ENCODE data around the gene DLG2. TPM values are rescaled to one million over a fixed set of nuclear protein-coding genes. Genes with fewer than 3 reads are reported as not detected.

The DLG2 gene
- total and polyA plus RNA-seq, 2 of the 8 experiments (the other 6 are each of a cell fraction or from before 2014, with no cell fraction given): 1.7 to 14.3 TPM

DNA sequence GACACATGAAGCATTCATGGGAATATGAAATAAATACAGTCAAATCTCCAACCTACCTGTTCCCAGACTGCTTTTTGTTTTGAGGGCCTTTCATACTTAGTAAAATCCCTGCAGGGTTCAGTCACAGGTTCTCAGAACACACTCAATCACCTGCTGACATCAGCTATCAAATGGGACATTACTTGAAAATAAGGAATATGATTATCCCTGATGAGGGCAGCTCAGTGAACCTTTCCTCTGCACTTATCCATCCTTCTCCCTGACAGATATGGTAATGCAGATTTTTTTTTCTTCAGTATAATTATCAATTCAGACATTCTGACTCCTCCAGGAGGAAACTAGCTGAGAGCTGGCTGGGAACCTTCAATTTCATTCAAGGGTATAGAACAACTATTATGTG is 1213.6 kb downstream of the DLG2 start:
- H2AFZ ChIP-seq (ENCODE audit: low read length): no peak overlapping the region
- H2BK12ac ChIP-seq (ENCODE audit: low read depth, low read length): no peak overlapping the region
- H3K9ac ChIP-seq (replicated peaks in 1 of 4; ENCODE audit: extremely low read depth in 1 of 4, low read depth in 3 of 4, low read length in 3 of 4): no peak overlapping the region
- no peak overlapping the region for H2BK20ac ChIP-seq (ENCODE audit: low read length)
- H3K4me3 ChIP-seq (ENCODE audit: extremely low read depth in 1 of 4, insufficient read depth in 2 of 4, low read depth in 3 of 4, low read length in 4 of 4): no peak overlapping the region
- peaks cover 0 to 8% (median 5%) of the 10 kb centered on the region in 4 experiments; a peak in 4 of 7 replicates for H3K4me1 ChIP-seq (replicated peaks in 1 of 4; ENCODE audit: control insufficient read depth in 3 of 4, insufficient read depth in 4 of 4, low read length in 3 of 4)
- no peak overlapping the region for H2AK5ac ChIP-seq (ENCODE audit: low read depth, low read length)
- ChIA-PET CTCF (ENCODE audit: partially characterized antibody) (interaction anchor here (0.9 to 4.9 kb wide), 2 partner anchors 15 to 151 kb away, joined by 3 to 24 read pairs; no protein-coding TSS in a partner anchor), POLR2A (ENCODE audit: partially characterized antibody) (no interaction called here)
- H3K79me1 ChIP-seq (ENCODE audit: low read depth, low read length): no peaks in the 10 kb centered on the region
- no peak overlapping the region for H4K5ac ChIP-seq (ENCODE audit: insufficient read length, low read depth, low read length)
- H2BK120ac ChIP-seq (replicated peaks; ENCODE audit: low read depth, low read length): no peak overlapping the region
- H4K8ac ChIP-seq (ENCODE audit: extremely low read depth, insufficient read depth, low read length): no peak overlapping the region
- H4K20me1 ChIP-seq (replicated peaks in 1 of 2; ENCODE audit: control insufficient read depth in 1 of 2, insufficient read depth in 2 of 2, low read length in 2 of 2): no peaks in the 10 kb centered on the region
- no peak overlapping the region for H2BK15ac ChIP-seq (ENCODE audit: low read length)
- no peak for FAIRE-seq
- TF ChIP-seq, protein P1, sequence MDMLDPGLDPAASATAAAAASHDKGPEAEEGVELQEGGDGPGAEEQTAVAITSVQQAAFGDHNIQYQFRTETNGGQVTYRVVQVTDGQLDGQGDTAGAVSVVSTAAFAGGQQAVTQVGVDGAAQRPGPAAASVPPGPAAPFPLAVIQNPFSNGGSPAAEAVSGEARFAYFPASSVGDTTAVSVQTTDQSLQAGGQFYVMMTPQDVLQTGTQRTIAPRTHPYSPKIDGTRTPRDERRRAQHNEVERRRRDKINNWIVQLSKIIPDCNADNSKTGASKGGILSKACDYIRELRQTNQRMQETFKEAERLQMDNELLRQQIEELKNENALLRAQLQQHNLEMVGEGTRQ (IDR thresholded peaks at IDR 0.05; ENCODE audit: low read length): no peak
- TF ChIP-seq NRF1 (IDR thresholded peaks at IDR 0.05; ENCODE audit: low read depth, low read length) (no peak), BCL11A (IDR thresholded peaks at IDR 0.05; ENCODE audit: low read depth in 2 of 2, low read length in 2 of 2) (no peak), JUN (IDR thresholded peaks at IDR 0.05; ENCODE audit: low read depth, low read length) (no peak), BACH1 (IDR thresholded peaks at IDR 0.05; ENCODE audit: low read length) (no peak), SP4 (IDR thresholded peaks at IDR 0.05; ENCODE audit: low read length) (no peak)
- H3K18ac ChIP-seq (ENCODE audit: extremely low read depth, low read length): no peak overlapping the region
- H4K91ac ChIP-seq (replicated peaks; ENCODE audit: insufficient read length, low read length): no peak overlapping the region
- no peak overlapping the region for H3K23ac ChIP-seq (ENCODE audit: insufficient read length)
- H3K4ac ChIP-seq (replicated peaks; ENCODE audit: insufficient read length, low read depth, low read length): no peak overlapping the region
- no peaks in the 10 kb centered on the region for H3K23me2 ChIP-seq (ENCODE audit: low read depth, low read length)
- H3K14ac ChIP-seq (ENCODE audit: insufficient read length): no peak overlapping the region
- no peak overlapping the region for H3K56ac ChIP-seq (replicated peaks; ENCODE audit: insufficient read length, low read depth, low read length)
- H3K27me3 ChIP-seq (replicated peaks in 1 of 4; ENCODE audit: control insufficient read depth in 3 of 4, extremely low read depth in 1 of 4, insufficient read depth in 3 of 4, low read length in 3 of 4): peaks cover 0 to 1% (median 0%) of the 10 kb centered on the region in 4 experiments; a peak in 1 of 7 replicates
- no peaks in the 10 kb centered on the region for H3K36me3 ChIP-seq (ENCODE audit: control insufficient read depth in 2 of 4, insufficient read depth in 4 of 4, low read length in 3 of 4)
- DNase-seq (ENCODE audit: low read depth in 1 of 2, low spot score in 2 of 2): no peak
- no peaks in the 10 kb centered on the region for H3K9me3 ChIP-seq (ENCODE audit: insufficient read depth in 2 of 2, low read depth in 1 of 2, low read length in 1 of 2)
- no peak overlapping the region for H2BK5ac ChIP-seq (ENCODE audit: low read depth, low read length)
- no peaks in the 10 kb centered on the region for H3K79me2 ChIP-seq (ENCODE audit: control insufficient read depth in 1 of 2, insufficient read depth in 2 of 2, low read length in 2 of 2)
- no peak overlapping the region for H3K4me2 ChIP-seq (ENCODE audit: insufficient read depth in 1 of 2, low read depth in 2 of 2, low read length in 2 of 2)
- H3K27ac ChIP-seq (ENCODE audit: low read depth, low read length): no peak overlapping the region
